K562 (cell line): Measurements from ENCODE around the gene HAGHL. TPM values are rescaled to one million over a fixed set of nuclear protein-coding genes. Genes with fewer than 3 reads are reported as not detected.

Source experiments
- ATAC-seq: fragments of 200-7000 bp; cut with Tn5 transposase; 3 replicates; pipeline ENCODE4 v1.9.1; 2020; ENCODE audit warnings: moderate library complexity
- BruUV-seq: library from RNA; stranded (reverse); fragments of 400-500 nt; replicated peaks from 2 replicates; lab custom pipeline; 2021; lab: Mats Ljungman, UMichigan
- CTCF ChIA-PET: fragments of 300-600 bp; formaldehyde crosslinking; extraction: SDS; loops from one replicate; lab custom pipeline; 2021; ENCODE audit warnings: low intra/inter-chr PET ratio; lab: Yijun Ruan, JAX
- POLR2A ChIA-PET: fragments of 300-600, 350-650 bp; sonication (Branson Sonifier 250); formaldehyde crosslinking; extraction: SDS; loops from one replicate; lab custom pipeline; 2021; ENCODE audit warnings: antibody characterized with exemption, inconsistent platforms; lab: Yijun Ruan, JAX
- DNase-seq, 4 experiments: peaks; one replicate each; pipeline versions ENCODE4 v3.0.0 to v3.0.0-alpha.2; 2011 to 2018; ENCODE audit warnings: low spot score in 3 of 4, mixed read lengths in 3 of 4; ENCODE audit errors: extremely low read depth in 1 of 4
- FAIRE-seq: peaks from 2 replicates; lab custom pipeline; 2011; peaks lifted over from hg19 to GRCh38; lab: Jason Lieb, UNC
- H2AFZ ChIP-seq: 2 replicates; pipeline ENCODE4 v1.6.0; 2011; ENCODE audit warnings: low read depth, low read length, control low read depth, inconsistent platforms
- H3K27ac ChIP-seq: fragments of 200-600 bp; 3 replicates; pipeline ENCODE4 v1.8.0; 2011; ENCODE audit warnings: low read depth, mild to moderate bottlenecking, control low read depth, inconsistent platforms, low read length, moderate library complexity, mixed read lengths; ENCODE audit errors: extremely low read depth
- H3K27me3 ChIP-seq, 2 experiments: fragments of 300-600 bp in 1 of 2; 2 replicates in 1 of 2; 3 replicates in 1 of 2; pipeline versions ENCODE4 v1.6.0 to v1.8.0; 2011; ENCODE audit warnings: inconsistent platforms in 2 of 2, low read length in 2 of 2, mild to moderate bottlenecking in 1 of 2, mixed read lengths in 1 of 2, moderate library complexity in 1 of 2; ENCODE audit not compliant: control insufficient read depth in 2 of 2, insufficient read depth in 2 of 2
- H3K36me3 ChIP-seq: fragments of 300-600 bp; 3 replicates; pipeline ENCODE4 v1.8.0; 2011; ENCODE audit warnings: mild to moderate bottlenecking, low read length, inconsistent platforms; ENCODE audit not compliant: control insufficient read depth, insufficient read depth
- H3K4me1 ChIP-seq, 2 experiments: fragments of 200-600 bp in 1 of 2; replicated peaks in 1 of 2; 2 replicates in 1 of 2; 3 replicates in 1 of 2; pipeline versions ENCODE4 v1.5.1 to v1.8.0; 2011; ENCODE audit warnings: inconsistent platforms in 2 of 2, low read length in 2 of 2, mild to moderate bottlenecking in 1 of 2, mixed read lengths in 1 of 2, moderate library complexity in 1 of 2; ENCODE audit not compliant: control insufficient read depth in 2 of 2, insufficient read depth in 2 of 2
- H3K4me2 ChIP-seq: 2 replicates; pipeline ENCODE4 v1.6.1; 2011; ENCODE audit warnings: low read length, control low read depth, inconsistent platforms, mixed read lengths; ENCODE audit not compliant: insufficient read depth
- H3K4me3 ChIP-seq: fragments of 200-600 bp; sonication (generic), shearing (Covaris generic); 2 replicates; pipeline ENCODE4 v1.5.1; 2016; ENCODE audit warnings: control low read depth, inconsistent platforms
- H3K79me2 ChIP-seq: fragments of 200-600 bp; 3 replicates; pipeline ENCODE4 v1.8.0; 2011; ENCODE audit warnings: low read length, inconsistent platforms; ENCODE audit not compliant: control insufficient read depth, insufficient read depth
- H3K9ac ChIP-seq, 2 experiments: 2 replicates each; pipeline versions ENCODE4 v1.6.0 to v1.6.1; 2011; ENCODE audit warnings: low read depth in 2 of 2, low read length in 2 of 2, control low read depth in 1 of 2, inconsistent platforms in 1 of 2, mild to moderate bottlenecking in 1 of 2, mixed read lengths in 1 of 2; ENCODE audit not compliant: insufficient read depth in 1 of 2
- H3K9me1 ChIP-seq: one replicate; pipeline ENCODE4 v1.6.0; 2011; ENCODE audit warnings: inconsistent platforms, mild to moderate bottlenecking, low read length, moderate library complexity; ENCODE audit not compliant: control insufficient read depth, insufficient read depth
- H3K9me3 ChIP-seq: replicated peaks from 2 replicates; pipeline ENCODE4 v1.5.1; 2011; ENCODE audit warnings: low read depth, low read length, inconsistent platforms; ENCODE audit not compliant: control insufficient read depth, insufficient read depth
- H4K20me1 ChIP-seq: replicated peaks from 2 replicates; pipeline ENCODE4 v1.6.1; 2011; ENCODE audit warnings: low read length, inconsistent platforms, mixed read lengths; ENCODE audit not compliant: control insufficient read depth, insufficient read depth
- PCBP1 ChIP-seq: fragments of 200-400 bp; formaldehyde crosslinking; IDR thresholded peaks from 2 replicates; pipeline ENCODE4 v1.6.1; 2018; ENCODE audit warnings: mild to moderate bottlenecking, low read depth, low read length; ENCODE audit not compliant: poor library complexity, severe bottlenecking
- RBFOX2 ChIP-seq: fragments of 200-400 bp; formaldehyde crosslinking; IDR thresholded peaks from 2 replicates; pipeline ENCODE4 v1.6.1; 2017; ENCODE audit warnings: low read depth, mild to moderate bottlenecking, low read length, moderate library complexity
- RFX1 ChIP-seq: fragments of 450-650 bp; IDR thresholded peaks from 2 replicates; pipeline ENCODE4 v1.6.1; 2016; ENCODE audit warnings: mild to moderate bottlenecking, moderate library complexity
- SMAD3 ChIP-seq: fragments of 450-650 bp; formaldehyde crosslinking; conservative IDR thresholded peaks from 2 replicates; pipeline ENCODE4 v1.4.0; 2020; ENCODE audit warnings: mild to moderate bottlenecking
- SREBF2 ChIP-seq: sonication (generic); formaldehyde crosslinking; IDR thresholded peaks from 2 replicates; pipeline ENCODE4 v1.4.0; 2020; ENCODE audit warnings: mild to moderate bottlenecking, missing genetic modification reagents
- TBL1XR1 ChIP-seq, 2 experiments: IDR thresholded peaks; 2 replicates each; pipeline ENCODE4 v1.6.1; 2012; ENCODE audit warnings: improper control_type of control experiment in 2 of 2, low read length in 2 of 2, mild to moderate bottlenecking in 1 of 2
- TGIF2 ChIP-seq: sonication (generic); formaldehyde crosslinking; IDR thresholded peaks from 2 replicates; pipeline ENCODE4 v1.8.1; 2022; ENCODE audit warnings: mild to moderate bottlenecking, missing genetic modification reagents, moderate library complexity
- ZNF143 ChIP-seq: sonication (generic); formaldehyde crosslinking; IDR thresholded peaks from 2 replicates; pipeline ENCODE4 v1.9.0; 2022; ENCODE audit warnings: mild to moderate bottlenecking, missing genetic modification reagents
- WGBS: fragments of 100-300 bp; shearing (Covaris generic); methylation state at CpG from one replicate; pipeline ENCODE4 v1.1.6; 2016; ENCODE audit warnings: low coverage, mixed read lengths; ENCODE audit not compliant: insufficient coverage; ENCODE audit errors: missing lambda C conversion rate; 5-methylcytosine and 5-hydroxymethylcytosine counted together
- in situ Hi-C: fragments of 300-500 bp; cut with MboI; formaldehyde crosslinking; loops from 4 replicates; pipeline ENCODE4 v1.15.0; 2018; ENCODE audit warnings: inconsistent platforms, mixed read lengths
- intact Hi-C: fragments of 100-400 bp; cut with micrococcal nuclease; formaldehyde crosslinking; loops from 2 replicates; pipeline ENCODE4 v1.14.2; 2022
- polyA plus RNA-seq, 8 experiments: library from polyadenylated mRNA; depleted of rRNA in 4 of 8; stranded (reverse) in 5 of 8; unstranded in 3 of 8; fragments of >200 nt; fragmentation: Nextera tagmentation in 2 of 8; fragmentation: Illumina TruSeq in 1 of 8; extraction: Ambion mirVana in 2 of 8; extraction: Trizol in 1 of 8; gene quantifications; 2 replicates each; pipeline versions ENCODE4 v1.2.1 to v1.2.3, GENCODE V29; 2011 to 2014; ENCODE audit warnings: inconsistent platforms in 1 of 8, missing spikeins in 1 of 8
- total RNA-seq, 7 experiments: library from RNA; depleted of rRNA in 6 of 7; stranded (reverse); fragments of >200 nt in 6 of 7; fragmentation: Illumina TruSeq in 2 of 7; extraction: Trizol in 2 of 7; gene quantifications; 2 replicates each; pipeline versions ENCODE4 v1.2.1 to v1.2.3, GENCODE V29; 2011 to 2021; ENCODE audit warnings: low replicate concordance in 1 of 7
- TF ChIP-seq, protein P1 (sequence below): IDR thresholded peaks from 3 replicates; pipeline ENCODE4 v1.6.1; 2011; ENCODE audit warnings: borderline replicate concordance, mild to moderate bottlenecking; ENCODE audit not compliant: insufficient read length, insufficient read depth
- TF ChIP-seq, protein P2 (sequence below), 3 experiments: fragments of 200-800 bp in 1 of 3; sonication (Bioruptor generic) in 1 of 3; sonication (generic) in 1 of 3; formaldehyde crosslinking in 1 of 3; IDR thresholded peaks; 2 replicates each; pipeline versions ENCODE4 v1.6.1 to v1.8.0; 2016 to 2022; ENCODE audit warnings: mild to moderate bottlenecking in 2 of 3, missing compliant biosample characterization in 2 of 3, missing genetic modification characterization in 2 of 3, missing genetic modification reagents in 1 of 3

The HAGHL gene
- total and polyA plus RNA-seq, 9 of the 15 experiments (the other 6 are each of a cell fraction or from before 2014, with no cell fraction given): 0.31 to 83.4 (median 20.7) TPM

DNA sequence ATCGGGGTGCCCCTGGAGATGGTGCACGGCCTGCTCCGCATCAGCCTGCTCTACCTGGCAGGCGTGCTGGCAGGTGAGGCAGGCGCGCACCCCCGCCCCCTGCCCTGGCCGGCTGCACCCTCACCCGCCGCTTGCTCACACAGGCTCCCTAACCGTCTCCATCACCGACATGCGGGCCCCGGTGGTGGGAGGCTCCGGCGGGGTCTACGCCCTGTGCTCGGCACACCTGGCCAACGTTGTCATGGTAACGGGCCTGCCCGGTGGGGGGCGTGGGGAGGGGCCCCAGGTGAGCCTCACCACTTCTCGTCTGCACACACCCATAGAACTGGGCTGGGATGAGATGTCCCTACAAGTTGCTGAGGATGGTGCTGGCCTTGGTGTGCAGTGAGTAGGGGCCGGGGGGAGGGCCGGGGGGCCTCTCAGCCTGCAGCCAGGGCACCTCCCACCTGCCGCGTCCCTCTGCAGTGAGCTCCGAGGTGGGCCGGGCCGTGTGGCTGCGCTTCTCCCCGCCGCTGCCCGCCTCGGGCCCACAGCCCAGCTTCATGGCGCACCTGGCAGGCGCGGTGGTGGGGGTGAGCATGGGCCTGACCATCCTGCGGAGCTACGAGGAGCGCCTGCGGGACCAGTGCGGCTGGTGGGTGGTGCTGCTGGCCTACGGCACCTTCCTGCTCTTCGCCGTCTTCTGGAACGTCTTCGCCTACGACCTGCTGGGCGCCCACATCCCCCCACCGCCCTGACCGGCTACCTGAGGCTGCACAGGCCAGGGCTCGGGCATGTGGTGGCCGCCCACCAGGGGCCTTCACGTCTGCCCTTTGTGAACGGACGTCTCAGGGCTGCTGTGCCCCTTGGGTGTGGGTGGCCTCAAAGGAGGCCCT, 49.4 kb upstream of the HAGHL start:
- Histone ChIP-seq H4K20me1 (peaks cover 18% of the 10 kb centered on the region), H3K9me3 (no peaks in the 10 kb centered on the region), H3K4me3 (no peak overlapping the region), H3K9me1 (peaks cover 9% of the 10 kb centered on the region), H3K9ac (peak overlapping the region in 1 of 2 experiments; percentile 53; a peak in 2 of 4 replicates), H3K27me3 (no peaks in the 10 kb centered on the region), H3K4me1 (peaks cover 36 to 98% of the 10 kb centered on the region in 2 experiments), H3K27ac (no peak overlapping the region), H3K4me2 (no peak overlapping the region), H2AFZ (no peak overlapping the region), H3K79me2 (peaks cover 29% of the 10 kb centered on the region), H3K36me3 (peaks cover 43% of the 10 kb centered on the region)
- ChIA-PET CTCF (no interaction called here), POLR2A (interaction anchor here (0.6 to 1.5 kb wide), 3 partner anchors 10 to 402 kb away, joined by 3 read pairs; no protein-coding TSS in a partner anchor)
- in situ Hi-C loops (loop anchor here (10.0 kb wide), 1 partner anchor 283 kb away; the partner anchor contains the start of gene NME4), intact Hi-C loops (loop anchor here (5.0 kb wide), 1 partner anchor 40 kb away; the partner anchor contains the start of gene METTL26)
- FAIRE-seq (no peak), ATAC-seq (no peak), DNase-seq (no peak)
- no TSS peak for BruUV-seq
- peak; percentile 63 for TF ChIP-seq PCBP1
- no peak for TF ChIP-seq SMAD3 (CRISPR knock-in tag)
- TF ChIP-seq TGIF2 (CRISPR knock-in tag): peak; percentile 23; the same call in 1 of the 2 replicates
- no peak for TF ChIP-seq ZNF143 (CRISPR knock-in tag)
- TF ChIP-seq, protein P1, sequence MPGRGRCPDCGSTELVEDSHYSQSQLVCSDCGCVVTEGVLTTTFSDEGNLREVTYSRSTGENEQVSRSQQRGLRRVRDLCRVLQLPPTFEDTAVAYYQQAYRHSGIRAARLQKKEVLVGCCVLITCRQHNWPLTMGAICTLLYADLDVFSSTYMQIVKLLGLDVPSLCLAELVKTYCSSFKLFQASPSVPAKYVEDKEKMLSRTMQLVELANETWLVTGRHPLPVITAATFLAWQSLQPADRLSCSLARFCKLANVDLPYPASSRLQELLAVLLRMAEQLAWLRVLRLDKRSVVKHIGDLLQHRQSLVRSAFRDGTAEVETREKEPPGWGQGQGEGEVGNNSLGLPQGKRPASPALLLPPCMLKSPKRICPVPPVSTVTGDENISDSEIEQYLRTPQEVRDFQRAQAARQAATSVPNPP: no peak
- peak; percentile 0; the same call in 1 of the 2 replicates for TF ChIP-seq RBFOX2
- no peak for TF ChIP-seq SREBF2 (CRISPR knock-in tag)
- TF ChIP-seq TBL1XR1 (IDR thresholded peaks at IDR 0.05; ENCODE audit: low read length in 2 of 2): no peak
- TF ChIP-seq RFX1: peak; percentile 85
- TF ChIP-seq, protein P2, sequence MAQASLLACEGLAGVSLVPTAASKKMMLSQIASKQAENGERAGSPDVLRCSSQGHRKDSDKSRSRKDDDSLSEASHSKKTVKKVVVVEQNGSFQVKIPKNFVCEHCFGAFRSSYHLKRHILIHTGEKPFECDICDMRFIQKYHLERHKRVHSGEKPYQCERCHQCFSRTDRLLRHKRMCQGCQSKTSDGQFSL (CRISPR knock-in tag; IDR thresholded peaks at IDR 0.05): 0 out of 2 replicates have a peak, but pooled peaks have one; percentile 48
- TF ChIP-seq, protein P2 (tag; IDR thresholded peaks at IDR 0.05): no peak
- WGBS: 85% methylated on average over 51 of the region's 57 CpGs
